SIG-M5 treated with dmso at 0.1 percent for 504 hours (cell line): ENCODE results near the gene SAP30BP.

ENCODE experiments used
- DNase-seq: peaks from one replicate; lab custom pipeline; 2025; ENCODE audit not compliant: unreplicated experiment; lab: John Stamatoyannopoulos, UW

SAP30BP gene

DNA sequence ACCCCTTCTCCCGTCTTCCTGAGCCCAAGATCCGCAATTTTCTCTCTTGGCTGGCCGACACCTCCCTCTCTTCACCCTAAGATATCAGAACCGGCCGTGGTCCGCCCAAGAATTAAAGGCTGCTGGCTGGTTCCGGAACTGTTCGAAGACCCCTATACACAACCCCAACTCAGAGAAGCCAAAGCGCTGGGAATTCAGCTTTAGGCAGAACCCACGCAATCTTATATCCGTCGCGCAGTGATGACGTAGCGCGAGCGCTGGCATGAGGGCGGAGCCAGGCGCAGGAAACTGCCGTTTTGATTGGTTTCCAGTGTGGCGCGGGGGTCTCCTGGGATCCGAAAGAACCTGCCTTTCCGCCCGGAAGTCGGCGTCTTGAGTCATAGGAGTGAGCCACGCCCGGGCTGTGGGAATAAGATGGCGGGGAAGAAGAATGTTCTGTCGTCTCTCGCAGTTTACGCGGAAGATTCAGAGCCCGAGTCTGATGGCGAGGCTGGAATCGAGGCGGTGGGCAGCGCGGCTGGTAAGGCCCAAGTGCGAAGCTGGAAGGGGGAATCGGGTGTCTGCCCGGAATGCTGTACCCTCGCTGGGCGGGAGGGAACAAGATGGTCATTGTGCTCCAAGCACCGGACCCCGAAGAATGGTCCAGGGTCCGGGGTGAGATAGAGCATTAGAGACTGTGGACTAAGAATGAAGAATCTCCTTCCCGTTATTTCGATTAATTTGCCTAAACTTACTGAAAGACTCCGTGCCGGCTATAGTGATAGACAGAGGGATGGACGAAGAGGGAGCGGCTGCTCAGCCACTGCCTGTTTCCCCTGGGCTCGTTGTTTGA is at the start of gene SAP30BP, which contains the start of gene RECQL5:
SAP30BP (plus strand) TSS at position 380 of the 832 bp plus-strand sequence; CDS start at position 415, 35 bp downstream.
RECQL5 (minus strand) TSS at position 196 of the 832 bp plus-strand sequence. CDS start 597 bp downstream, outside the sequence.
- DNase-seq = peak; percentile 99

DNA sequence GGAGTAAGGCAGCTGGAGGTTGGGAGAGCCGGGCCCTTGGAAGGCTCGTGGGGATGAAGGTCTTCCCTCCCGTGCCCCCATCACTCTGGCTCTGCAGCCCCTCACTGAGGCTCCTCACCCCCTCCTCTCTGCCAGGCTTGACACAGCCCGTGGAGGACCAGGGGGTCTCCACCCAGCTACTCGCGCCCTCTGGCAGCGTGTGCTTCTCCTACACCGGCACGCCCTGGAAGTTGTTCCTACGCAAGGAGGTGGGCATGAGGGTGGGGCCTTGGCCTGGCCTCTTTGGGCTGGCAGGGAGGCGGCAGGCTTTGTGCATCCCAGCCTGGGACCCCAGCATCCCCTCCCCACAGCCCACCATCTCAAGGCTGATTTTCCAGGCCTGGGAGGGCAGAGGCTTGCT is 49.5 kb upstream of the SAP30BP start:
- no peak for DNase-seq

DNA sequence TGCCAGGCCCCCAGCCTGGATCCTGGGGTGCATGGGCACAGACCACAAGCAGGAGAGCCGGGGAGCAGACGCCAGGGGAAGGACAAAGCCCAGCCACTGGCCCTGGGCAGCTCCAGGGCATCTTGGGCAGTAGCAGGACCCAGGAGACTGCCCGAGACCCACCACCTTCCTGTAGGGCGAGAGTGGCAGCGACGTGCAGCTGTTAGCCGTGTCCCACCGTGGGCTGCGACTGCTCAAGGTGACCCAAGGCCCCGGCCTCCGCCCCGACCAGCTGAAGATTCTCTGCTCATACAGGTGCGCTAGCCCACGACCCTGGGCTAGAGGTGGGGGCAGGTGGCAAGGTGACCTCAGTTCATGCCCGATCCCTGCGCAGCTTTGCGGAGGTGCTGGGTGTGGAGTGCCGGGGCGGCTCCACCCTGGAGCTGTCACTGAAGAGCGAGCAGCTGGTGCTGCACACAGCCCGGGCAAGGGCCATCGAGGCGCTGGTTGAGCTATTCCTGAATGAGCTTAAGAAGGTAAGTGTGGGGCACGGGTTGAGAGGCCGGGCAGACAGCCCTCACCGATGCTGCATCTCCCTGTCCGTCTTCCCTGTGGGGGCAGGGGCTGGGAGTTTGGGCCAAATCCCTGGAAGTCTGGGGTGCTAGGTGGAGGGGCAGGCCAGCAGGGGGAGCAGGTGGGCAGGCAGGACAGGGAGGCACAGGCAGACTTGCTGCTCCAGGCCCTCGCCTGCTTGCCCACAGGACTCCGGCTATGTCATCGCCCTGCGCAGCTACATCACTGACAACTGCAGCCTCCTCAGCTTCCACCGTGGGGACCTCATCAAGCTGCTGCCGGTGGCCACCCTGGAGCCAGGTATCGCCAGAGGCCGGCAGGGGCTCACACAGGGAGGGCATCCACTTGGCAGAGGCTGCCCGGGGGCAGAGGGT is 47.4 kb upstream of the SAP30BP start:
- peak; percentile 39 for DNase-seq

DNA sequence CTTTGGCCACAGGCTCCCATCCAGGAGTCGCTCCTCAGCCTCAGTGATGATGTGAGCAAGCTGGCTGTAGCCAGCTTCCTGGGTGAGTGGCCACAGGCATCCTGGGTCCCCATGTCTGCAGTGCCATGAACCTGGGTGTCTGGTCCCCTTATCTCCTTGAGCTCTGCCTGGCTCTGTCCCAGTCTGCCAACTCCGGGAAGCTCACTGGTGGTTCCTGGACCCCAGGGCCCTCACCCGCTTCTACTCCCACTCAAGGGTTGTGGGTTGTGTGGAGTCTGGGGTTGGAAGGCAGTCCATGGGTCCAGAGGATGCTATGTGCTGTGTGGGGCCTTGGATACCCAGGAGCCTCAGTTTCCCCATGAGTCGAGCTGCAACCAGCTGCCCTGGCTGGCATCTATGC is 45.6 kb upstream of the SAP30BP start:
- no peak for DNase-seq

DNA sequence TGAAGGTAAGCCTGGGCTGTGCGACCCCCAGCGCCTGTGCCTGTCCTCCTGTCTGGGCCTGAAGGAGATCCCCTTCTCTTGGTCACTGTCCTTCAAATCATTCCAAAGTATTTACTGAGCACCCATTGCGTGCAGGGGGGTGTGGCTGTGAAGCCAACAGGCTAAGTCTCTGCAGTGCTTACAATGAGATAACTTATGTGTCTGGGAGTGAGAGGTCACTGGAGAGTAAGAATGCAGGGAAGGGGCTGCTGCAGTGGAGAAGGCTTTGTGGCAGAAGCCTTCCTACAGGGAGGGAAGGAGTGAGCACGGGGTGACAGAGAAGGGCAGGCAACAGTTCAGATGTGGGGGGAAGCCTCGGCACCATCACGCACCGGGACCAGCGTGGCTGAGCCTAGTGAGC is 45.1 kb upstream of the SAP30BP start:
- no peak for DNase-seq

DNA sequence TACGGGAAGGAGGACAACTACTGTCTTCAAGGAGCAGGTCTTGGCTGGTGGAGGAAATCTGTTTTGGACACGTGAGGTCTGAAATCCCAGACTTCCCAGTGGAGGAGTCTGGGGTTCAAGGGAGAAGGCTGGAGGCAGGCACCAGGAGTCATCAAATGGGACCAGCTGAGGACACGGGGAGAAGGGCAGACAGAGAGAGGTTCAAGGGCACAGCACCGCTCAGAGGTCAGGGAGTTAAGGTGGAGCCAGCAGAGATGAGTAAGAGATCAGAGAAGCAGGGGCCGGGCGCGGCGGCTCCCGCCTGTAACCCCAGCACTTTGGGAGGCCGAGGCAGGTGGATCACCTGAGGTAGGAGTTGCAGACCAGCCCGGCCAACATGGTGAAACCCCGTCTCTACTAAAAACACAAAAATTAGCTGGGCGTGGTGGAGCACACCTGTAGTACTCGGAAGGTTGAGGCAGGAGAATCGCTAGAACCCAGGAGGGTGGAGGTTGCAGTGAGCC is 44.3 kb upstream of the SAP30BP start:
- no peak for DNase-seq

DNA sequence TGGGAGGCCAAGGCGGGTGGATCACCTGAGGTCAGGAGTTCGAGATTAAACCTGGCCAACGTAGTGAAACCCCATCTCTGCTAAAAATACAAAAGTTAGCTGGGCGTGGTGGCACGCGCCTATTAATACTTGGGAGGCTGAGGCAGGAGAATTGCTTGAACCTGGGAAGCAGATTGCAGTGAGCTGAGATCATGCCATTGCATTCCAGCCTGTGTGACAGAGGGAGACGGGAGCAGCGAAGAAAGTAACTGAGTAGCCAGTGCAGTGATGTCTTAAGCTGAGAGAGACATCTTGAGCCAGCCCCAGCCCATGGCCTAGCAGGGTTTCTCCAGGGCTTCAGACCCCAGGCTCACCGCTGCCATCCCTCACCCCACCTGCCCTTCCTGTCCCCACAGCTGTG is 43.8 kb upstream of the SAP30BP start:
- no peak for DNase-seq

DNA sequence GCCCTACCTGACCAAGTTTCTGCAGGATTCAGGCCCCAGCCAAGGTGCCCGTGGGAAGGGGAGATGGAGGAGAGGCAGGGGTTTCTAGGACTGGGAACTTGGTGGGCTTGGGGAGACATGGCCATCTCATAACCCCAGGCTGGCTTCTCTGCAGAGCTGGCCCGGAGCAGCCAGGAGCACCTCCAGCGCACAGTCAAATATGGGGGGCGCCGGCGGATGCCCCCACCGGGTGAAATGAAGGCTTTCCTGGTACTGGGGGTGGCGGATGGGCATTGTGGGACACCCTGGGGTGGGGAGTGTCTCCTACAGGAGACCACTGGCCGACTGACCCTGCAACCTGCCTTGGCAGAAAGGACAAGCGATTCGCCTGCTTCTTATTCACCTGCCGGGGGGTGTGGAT is 43.1 kb upstream of the SAP30BP start:
- DNase-seq = no peak

DNA sequence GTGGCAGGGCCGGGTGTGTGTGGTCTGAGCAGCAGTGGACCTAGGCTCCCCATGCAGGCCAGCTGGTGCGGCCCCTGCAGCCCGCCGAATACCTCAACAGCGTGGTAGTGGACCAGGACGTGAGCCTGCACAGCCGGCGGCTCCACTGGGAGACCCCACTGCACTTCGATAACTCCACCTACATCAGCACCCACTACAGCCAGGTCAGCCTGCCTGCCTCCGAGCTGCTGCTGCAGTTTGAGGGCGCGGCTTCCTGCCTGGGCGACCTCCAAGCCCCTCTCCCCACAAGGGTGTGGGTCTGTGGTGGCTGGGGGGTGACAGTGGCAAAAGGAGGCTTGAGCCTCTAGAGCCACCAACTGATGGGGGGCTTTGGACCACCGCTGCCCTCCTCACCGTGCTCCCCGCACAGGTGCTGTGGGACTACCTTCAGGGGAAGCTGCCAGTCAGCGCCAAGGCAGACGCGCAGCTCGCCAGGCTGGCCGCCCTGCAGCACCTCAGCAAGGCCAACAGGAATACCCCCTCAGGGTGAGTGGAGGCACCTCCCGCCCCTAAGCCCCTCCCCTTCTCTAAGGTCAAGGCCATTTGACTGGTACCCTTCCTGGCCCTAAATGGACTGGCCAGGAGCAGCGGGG is 42.3 kb upstream of the SAP30BP start:
- no peak for DNase-seq

DNA sequence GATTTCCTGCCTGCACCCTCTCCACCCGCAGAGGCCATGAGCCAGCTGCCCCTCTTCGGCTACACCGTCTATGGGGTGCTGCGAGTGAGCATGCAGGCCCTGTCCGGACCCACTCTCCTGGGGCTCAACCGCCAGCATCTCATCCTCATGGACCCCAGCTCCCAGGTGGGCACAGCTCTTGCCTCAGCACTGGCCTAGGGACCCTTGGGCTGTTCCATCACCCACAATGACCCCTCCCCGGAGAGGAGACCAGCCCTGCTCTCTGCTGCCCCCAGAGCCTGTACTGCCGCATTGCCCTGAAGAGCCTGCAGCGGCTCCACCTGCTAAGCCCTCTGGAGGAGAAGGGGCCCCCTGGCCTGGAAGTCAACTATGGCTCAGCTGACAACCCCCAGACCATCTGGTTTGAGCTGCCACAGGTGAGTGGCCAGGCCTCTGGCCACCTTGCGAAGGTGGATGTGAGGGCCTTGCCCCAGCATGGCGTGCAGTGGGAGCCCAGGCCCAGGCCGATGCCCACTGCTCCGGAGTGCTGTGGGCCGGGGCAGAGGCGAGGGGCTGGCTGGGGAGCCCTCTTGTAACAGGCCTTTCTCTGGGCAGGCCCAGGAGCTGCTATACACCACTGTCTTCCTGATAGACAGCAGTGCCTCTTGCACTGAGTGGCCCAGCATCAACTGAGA is 41.2 kb upstream of the SAP30BP start:
- peak; percentile 36 for DNase-seq

DNA sequence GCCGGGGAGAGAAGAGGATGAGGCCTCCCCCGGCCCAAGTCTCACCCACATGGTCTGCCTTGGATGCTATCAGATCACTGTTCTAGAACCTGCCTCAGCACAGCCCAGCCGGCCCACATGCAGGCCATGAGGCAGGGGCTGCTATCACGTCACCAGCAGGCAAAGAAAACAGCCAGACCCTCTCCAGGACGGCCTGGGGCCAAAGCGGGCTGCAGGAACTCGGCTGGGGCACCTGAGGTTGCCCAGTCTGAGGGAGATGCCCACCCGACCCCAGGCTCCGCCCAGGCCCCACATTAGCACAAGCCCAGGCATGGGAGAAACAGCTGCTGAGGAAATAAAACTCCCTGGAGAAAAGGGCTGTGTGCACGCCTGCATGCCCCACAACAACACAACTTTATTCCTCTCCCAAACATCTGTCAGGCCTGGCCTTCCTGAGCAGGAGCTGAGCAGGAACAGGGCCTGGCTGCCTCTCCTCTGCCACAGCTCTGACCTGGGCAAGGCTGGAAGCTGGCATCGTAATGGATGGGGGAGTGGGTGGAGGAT is 40.6 kb upstream of the SAP30BP start:
- no peak for DNase-seq

DNA sequence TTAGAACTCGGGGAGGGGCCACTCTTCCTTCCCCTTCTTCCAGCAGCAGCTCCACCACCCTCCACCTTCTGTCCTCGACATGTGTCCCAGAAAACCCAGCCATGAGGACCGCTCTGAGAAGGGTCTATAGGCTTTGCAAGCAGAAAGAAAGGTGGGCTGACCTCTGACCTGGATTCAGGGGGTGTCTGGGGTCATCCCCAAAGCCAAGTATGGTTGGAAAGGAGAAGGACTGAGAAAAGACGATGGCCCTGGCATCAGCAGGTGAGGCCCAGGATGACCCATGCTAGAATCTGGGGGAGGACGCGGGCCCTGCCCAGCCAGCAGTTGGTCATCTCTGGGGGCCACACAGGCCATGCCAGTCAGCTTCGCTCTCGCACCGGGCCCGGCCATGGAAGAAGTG is 40.0 kb upstream of the SAP30BP start:
- no peak for DNase-seq

DNA sequence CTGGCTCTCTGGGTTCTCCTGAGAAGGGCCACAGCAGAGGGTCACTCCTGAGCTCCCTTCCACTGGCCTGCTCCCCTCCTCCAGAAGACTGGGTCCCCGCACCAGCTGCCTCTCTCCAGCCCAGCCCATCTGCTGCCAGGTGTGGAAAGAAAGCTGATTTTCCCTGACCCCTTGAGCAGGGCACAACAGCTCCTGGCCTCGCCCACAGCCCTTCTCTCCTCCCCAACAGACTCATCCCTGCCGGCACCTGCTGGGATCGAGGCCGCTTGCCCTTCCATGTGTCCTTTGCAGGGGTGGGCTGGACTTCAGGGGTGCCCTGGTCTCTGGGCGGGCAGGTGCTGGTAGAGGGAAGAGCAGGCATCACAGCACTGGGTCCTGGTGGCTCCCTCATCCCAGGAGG is 38.7 kb upstream of the SAP30BP start:
- DNase-seq = no peak

DNA sequence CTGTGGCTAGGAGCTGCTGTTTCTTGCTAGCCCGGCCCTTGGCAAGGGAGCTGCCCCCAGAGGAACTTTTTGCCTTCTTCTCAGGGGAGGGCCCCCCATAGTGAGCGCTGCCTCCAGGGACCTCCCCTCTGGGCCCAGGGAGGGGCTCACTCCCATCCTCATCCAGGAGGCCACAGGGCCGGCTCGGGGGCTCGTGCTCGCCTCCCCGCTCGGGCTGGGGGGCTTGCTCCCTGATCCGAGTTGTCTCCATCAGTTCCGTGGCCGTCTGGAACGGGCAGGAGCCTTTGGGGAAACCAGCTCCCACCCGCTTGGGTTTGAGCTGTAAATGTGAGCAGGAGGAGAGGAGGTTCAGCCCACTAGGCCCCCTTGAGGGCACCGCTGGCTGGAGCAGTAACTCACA is 38.0 kb upstream of the SAP30BP start:
- DNase-seq = no peak

DNA sequence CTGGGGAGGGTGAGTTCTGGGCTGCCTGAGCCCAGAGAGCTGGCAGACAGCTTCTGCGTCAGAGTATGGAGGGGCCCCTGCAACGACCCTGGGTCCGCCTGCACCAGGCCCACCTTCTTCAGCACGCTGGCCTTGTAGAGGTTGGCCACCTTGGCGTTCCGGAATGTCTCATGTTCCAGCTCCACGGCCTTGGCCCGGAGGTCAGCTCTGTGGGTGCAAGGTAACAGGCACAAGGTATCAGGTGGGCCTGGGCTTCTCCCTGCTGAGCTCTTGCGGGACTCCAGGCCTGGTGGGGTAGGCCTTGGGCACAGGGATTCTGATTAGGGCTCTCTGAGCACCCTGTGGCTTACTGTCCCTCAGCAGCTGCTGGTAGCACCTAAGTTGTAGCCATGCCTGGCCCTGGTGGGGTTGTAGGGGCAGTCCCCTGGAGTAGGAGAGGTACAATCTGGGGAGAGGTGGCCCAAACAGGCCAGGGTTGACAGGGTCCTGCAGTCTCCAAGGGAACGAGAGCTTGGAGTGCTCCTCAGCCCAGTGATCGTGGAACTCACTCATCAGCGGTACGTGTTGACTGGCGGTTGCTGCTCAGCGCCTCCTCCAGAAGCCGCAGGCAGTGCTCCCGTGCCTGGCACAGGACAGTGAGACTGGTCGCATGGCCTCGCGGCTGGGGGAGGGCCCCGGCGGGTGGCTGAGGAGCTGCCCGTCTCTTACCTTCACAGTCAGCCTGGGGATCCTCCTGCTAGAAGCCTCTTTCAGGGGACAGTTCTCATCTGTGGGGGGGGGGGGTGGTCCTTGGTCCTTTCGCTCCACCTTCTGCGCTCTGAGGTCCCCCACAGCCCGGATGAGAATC is 36.8 kb upstream of the SAP30BP start:
- DNase-seq = no peak

DNA sequence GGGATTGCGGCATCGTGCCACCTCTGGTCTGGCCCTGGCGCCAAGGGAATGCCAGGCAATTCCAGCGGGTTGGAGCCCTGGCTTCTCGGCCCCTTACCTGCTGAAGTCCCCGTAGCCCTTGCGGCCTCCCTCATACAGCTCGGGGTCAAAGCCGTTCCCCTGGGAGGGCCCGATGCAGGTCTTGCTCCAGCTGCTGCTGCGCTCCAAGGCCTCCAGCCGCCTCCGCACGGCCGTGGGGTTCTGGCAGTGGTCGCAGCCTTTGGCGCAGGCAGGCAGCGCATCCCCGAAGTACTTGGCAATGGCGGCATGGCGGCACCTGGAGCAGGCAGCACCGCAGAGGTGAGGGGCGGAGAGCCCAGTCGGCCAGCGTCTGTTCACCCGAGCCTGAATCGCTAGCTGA is 35.8 kb upstream of the SAP30BP start:
- DNase-seq = no peak

DNA sequence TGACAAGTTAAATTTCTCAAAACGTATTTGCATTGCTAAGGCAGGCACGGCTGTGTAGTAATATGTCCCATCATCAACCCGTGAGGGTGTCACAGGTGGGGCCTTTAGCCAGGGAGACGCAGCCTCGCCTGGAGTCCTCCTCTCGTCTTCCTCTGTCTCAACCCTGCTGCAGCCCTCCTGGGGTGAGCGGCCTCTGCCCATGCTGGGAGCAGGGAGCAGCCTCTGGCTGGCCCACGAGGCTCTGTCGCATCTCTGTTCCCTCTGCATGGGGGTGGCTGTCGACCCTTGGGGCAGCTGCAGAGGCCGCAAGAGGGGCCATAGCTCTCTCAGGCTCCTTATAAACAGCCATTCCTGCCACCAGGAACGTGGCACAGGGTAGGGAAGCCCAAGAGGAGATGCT is 34.7 kb upstream of the SAP30BP start:
- no peak for DNase-seq

DNA sequence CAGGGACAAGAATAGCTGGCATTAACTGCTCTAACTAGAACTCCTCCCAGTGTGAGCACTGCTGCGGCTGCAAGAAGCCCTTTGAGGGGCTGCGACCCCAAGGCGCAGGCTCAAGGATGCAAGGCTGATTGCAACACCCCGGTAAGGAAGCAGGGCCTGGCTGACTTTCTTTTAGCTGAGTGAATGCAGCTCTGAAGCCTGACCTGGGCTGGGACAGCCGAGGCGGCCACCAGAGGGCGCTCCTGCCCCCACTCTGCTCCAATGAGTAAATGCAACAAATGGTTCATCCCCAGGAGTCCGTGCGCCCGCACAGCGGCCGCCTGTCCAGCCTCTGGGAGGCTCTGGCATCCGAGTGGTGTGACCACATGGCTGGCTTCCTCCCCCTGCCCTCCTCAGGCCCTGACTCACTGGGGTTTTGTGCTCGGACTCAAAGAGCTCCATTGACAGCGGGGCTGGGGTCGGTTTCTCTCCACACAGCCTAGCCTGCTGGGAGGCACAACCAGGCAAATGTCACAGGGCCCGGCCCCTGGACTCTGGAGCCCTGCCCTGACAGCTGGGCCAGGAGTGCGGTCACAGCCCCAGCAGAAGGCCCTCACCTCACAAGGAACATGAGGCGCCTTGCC is 34.2 kb upstream of the SAP30BP start, which contains the start of gene SMIM5:
SMIM5 (plus strand) TSS at position 572 of the 623 bp plus-strand sequence. CDS start 6,768 bp downstream, outside the sequence.
- DNase-seq = peak; percentile 89
